NCI-H1092 (cell line): ENCODE data around the gene ADGRG1.
"Not testable (repeated sequence)": the region's sequence is repeated elsewhere in the genome, so short reads cannot be mapped to it uniquely, and the experiment has no call there.

Source experiments
- DNase-seq: peaks from one replicate; lab custom pipeline; 2025; lab: John Stamatoyannopoulos, UW

The ADGRG1 gene

DNA sequence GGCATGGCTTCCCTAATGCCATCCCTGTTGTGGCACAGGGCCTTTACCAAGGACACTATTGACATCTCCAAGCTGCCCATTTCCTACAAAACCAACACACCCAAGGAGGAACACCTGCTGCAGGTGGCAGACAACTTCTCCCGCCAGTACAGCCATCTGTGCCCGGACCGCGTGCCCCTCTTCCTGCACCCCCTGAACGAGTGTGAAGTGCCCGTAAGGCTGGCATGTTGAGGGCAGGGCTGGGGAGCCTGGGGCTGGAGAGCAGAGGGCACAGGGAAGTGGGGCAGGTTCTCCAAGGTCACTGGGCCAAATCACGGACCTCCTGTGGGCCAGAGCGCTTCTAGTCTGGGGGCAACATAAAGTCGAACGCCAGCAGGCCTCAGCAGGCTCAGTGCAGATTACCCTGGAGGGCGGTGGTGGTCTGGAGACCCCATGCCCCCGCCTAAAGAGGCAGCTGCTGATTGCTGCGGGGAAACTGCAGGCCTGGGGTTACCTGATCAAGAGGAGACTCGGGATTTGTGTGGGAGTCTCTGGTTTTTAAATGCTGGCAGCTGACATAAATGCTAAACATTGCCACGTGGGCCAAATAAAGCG lies 70.5 kb downstream of the ADGRG1 start:
- no peak for DNase-seq

DNA sequence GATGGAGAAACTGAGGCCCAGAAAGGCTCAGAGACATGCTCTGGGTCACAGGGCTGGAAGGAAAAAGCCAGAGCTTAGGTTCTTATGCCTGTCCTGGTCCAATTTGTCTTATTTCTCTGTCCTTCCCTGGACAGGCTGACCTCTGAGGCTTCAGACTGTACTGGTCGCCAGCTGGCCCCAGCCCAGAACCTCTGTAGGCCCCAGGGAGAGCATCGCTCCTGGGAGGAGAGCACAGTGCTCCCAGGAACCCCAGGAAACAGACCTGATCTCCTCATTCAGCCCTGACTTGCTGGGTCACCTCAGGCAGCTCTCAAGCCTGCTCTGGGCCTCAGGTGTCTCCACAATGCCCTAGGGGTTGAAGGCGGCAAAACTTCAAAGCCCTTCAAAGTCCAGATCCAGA lies 71.1 kb downstream of the ADGRG1 start:
- no peak for DNase-seq

DNA sequence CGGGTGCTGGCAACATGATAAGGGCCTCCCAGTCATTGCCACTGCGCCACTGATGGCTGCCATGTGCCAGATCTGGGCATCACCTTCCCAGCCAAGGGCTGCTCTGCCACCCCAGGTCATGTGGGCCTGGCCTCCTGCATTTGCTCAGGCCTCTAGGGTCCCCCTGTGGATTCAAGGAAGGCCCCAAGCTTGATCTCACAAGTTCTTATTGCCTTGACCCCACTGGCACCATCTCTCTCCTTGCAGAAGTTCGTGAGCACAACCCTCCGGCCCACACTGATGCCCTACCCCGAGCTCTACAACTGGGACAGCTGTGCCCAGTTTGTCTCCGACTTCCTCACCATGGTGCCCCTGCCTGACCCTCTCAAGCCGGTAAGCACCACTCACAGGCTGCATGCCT lies 71.5 kb downstream of the ADGRG1 start:
- no peak for DNase-seq

DNA sequence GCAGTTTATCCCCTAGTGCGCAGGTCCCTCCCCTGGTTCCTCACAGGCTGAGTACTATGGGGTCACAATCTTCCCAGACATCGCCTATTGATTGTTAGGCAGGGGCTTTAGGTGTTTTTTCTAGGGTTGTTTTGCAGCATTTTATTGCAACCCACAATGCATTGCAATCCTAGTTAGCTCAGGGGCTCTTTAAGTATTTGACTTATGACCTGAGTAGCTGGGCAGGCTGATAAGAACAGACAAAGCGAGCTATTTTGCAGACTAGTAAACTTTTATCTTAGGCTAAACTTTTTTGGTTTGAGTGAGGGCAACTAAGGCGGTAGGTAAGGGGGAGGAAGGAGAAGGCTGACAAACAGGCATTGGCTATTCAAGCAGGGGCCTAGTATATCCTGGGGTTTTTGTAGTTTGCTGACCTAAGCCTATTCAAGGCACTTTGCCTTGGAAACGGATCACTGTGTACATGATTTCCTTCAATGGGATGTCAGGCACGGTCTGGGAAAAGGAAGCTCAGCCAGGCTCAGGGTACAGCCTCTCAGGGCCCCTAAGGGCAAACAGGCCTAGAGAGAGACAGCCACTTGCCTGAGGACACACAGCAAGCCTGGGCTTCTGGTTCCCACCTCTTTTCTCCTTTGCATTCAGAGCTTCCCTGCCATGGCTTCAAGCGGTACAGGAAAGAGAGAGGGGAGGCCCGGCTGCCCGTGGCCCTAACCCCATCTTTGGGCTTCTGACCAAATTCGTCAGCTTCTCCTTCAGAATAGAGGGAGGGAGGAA lies 72.5 kb downstream of the ADGRG1 start:
- no peak for DNase-seq

DNA sequence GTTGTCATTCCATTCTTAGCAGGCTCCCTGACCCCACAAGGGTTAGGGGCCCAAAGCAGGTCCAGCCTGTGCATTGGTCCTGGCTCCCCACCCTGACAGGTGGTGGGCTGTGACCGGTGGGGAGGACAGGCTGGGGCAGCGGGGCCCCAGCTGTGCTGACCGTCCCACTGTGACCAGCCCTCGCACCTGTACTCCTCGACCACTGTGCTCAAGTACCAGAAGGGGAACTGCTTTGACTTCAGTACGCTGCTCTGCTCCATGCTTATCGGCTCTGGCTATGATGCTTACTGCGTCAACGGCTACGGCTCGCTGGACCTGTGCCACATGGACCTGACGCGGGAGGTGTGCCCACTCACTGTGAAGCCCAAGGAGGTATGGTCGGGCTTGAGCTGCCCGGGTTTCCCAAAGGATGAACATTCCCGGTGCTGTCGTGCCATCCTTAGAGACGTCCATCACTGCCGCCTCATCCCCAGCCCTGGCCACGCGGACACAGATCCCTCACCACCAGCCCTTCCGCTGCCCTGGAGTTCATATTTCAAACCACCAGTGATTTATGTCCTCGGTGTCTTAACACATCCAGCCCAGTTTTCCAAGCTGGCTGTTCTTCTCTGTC lies 73.4 kb downstream of the ADGRG1 start:
- DNase-seq, result no peak

DNA sequence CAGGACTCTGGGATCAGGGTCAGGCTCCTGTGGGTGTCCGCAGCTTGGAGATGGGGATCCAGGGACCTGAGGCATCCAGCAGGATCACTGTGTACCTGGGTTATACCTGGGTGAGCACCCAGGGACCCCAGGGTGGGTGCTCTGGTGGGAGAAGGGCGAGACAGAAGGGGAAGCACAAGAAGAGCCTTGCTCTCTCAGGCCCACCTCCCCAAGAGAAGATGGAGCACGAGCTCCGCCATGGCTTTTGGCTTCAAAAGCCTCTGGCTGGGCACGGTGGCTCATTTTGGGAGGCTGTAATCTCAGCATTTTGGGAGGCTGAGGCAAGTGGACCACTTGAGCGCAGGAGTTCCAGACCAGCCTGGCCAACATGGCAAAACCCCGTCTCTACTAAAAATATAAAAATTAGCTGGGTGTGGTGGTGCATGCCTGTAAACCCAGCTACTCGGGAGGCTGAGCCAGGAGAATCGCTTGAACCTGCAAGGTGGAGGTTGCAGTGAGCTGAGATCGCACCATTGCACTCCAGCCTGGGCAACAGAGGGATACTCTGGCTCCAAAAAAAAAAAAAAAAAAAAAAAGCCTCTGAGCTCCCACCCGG lies 75.1 kb downstream of the ADGRG1 start:
- DNase-seq, result no peak

DNA sequence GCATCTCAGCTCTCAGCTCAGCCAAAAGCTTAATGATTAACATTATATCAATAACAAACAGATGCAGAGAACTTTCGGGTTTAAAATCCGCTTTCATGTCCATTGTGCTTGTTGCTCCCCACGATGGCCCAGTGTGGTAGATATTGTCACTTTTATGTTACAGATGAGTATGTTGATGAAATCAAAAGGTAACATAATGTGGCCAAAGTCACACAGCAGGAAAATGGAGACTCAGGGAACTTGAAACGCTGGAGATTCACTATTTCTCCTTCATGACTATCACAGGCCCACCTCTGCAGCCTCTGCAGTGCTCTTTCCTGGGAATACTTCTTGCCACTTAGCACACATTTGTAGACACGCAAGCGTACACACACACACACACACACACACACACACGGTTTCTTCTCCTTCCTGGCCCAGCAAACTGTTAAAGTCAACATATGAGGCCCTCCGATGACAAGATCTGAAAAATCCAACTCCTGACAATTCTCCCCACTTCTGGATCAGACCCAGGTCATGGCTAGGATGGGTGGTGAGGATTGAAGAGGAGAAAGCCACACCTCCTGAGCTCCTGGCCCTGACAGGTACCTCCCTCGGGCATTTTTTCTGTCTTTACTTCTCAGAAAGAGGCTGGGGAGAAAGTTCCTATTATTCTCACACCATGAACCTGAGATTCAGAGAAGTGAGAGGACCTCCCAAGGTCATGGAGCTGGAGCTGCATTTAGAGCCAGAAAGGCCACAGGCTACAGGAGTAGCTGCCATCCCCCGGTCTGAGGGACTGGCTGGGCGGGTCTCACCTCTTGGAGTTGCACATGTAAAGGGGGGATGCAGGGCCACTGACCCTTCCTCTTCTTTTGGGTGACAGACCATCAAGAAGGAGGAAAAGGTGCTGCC lies 75.8 kb downstream of the ADGRG1 start:
- no peak for DNase-seq

DNA sequence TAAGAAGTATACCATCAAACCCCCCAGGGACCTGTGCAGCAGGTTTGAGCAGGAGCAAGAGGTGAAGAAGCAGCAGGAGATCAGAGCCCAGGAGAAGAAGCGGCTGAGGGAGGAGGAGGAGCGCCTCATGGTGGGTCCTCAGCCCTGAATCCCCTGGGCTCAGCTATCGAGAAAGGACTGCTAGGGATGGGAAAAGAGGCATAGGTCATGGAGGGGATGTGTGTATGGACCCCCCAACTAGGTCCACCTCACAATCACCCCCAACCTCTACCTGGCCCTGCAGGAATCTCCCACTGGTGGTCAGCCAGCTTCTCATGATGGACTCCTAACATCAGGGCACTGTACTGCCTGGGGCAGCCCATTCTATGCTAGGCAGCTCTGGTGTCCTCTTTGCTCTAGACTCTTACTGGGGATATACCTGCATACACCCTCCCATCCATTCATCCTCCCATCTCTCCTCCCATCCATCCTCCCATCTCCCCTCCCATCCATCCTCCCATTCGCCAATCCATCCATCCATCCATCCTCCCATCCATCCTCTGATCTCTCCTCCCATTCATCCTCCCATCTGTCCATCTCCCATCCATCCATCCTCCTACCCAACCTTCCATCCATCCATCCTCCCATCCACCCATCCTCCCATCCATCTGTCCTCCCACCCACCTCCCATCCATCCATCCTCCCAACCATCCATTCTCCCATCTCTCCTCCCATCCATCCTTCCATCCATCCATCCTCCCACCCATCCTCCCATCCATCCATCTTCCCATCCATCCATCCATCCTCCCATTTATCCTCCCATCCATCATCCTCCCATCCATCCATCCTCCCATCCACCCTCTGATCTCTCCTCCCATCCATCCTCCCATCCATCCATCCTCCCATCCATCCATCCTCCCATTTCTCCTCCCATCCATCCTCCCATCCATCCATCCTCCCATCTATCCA lies 76.7 kb downstream of the ADGRG1 start:
- no peak for DNase-seq

DNA sequence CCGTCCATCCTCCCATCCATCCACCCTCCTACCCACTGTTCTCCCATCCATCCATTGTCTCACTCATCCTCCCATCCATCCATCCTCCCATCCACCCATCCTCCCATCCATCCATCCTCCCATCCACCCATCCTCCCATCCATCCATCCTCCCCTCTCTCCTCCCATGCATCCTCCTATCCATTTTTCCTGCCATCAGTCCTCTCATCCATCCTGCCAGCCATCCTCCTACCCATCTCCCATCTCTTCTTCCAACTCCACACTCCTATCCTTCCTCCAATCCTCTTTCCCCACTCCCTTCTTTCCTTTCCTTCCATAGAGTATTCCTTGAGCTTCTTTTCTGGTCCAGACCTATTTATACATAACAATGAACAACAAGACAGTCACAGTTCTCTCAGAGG lies 78.3 kb downstream of the ADGRG1 start:
- no peak for DNase-seq

DNA sequence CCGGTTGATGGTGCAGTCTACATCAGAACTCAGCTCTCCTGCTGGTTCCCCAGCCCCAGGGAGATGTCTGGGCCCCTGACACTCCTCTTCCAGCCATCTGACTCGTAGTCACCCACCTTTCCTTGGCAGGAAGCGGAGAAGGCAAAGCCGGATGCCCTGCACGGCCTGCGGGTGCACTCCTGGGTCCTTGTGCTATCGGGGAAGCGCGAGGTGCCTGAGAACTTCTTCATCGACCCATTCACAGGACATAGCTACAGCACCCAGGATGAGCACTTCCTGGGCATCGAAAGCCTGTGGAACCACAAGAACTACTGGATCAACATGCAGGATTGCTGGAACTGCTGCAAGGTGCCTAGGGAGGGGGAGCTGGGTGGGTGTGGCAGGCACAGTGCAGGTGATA lies 78.9 kb downstream of the ADGRG1 start:
- DNase-seq, result no peak

DNA sequence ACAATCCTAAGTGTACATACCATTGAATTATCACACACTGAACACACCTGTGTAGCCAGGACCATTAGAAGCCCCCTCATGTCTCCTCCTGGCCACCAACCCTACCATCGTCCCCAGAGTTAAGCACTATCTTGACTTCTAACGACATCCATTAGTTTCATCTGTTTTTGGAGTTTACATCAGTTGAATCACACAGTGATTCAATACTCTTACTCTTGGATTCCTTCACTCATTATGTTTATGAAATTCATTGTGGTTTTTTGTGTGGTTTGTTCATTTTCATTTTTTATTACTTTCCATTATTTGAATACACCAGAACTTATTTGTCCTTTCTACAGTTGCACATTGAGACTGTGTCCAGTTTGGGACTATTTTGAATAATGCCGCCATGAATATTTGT lies 79.7 kb downstream of the ADGRG1 start:
- no peak for DNase-seq

DNA sequence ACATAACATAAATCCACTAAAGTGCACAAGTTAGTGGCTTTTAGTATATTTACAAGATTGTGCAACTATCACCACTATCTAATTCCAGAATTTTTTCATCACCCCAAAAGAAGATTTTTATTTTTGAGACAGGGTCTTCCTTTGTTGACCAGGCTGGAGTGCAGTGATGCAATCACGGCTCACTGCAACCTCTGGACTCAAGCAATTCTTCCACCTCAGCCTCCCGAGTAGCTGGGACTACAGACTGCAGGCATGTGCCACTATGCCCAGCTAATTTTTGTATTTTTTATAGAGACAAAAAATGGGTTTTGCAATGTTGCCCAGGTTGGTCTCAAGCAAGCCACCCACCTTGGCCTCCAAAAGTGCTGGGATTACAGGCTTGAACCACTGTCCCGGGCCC lies 81.2 kb downstream of the ADGRG1 start:
- DNase-seq, result no peak

DNA sequence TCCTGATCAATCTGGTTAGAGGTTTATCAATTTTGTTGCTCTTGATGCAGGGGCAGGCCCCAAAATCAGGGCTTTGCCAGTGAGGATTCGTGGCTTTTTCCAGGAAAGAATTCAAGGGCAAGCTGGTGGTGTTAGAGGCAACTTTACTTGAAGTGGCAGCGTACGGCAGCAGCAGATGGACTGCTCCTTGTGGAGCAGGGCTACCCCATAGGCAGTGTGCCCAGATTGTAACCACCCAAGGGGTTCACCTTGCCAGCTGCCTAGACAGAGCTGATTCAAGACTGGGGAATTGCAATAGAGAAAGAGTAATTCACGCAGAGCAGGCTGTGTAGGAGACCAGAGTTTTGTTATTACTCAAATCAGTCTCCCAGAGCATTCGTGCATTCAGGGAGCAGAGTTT lies 82.9 kb downstream of the ADGRG1 start:
- no peak for DNase-seq

DNA sequence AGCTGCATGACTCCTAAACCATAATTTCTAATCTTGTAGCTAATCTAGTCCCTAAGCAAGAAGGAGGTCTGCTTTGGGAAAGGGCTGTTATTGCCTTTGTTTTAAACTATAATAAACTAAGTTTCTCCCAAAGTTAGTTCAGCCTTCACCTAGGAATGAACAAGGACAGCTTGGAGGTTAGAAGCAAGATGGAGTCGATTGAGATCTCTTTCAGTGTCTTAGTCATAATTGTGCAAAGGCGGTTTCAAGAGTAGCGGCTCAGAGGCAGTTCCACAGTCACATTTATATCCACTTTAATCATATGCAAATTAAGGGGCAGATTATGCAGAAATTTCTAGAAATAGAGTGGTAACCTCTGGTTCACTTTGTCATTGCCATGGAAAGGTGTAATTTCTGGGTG lies 83.6 kb downstream of the ADGRG1 start:
- DNase-seq, result no peak

DNA sequence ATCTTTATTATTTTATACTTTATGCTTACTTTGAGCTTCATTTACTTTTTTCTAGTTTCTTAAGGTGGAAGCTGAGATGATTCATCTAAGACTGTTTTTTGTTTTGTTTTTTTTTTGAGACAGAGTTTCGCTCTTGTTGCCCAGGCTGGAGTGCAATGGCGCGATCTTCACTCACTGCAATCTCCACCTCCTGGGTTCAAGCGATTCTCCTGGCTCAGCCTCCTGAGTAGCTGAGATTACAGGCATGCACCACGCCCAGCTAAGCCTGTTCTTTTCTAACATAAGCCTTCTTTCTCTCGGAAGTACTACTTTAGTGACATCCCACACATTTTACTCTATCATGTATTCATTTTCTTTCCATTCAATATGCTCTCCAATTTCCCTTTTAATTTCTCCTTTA lies 84.1 kb downstream of the ADGRG1 start:
- not testable (repeated sequence) for DNase-seq

DNA sequence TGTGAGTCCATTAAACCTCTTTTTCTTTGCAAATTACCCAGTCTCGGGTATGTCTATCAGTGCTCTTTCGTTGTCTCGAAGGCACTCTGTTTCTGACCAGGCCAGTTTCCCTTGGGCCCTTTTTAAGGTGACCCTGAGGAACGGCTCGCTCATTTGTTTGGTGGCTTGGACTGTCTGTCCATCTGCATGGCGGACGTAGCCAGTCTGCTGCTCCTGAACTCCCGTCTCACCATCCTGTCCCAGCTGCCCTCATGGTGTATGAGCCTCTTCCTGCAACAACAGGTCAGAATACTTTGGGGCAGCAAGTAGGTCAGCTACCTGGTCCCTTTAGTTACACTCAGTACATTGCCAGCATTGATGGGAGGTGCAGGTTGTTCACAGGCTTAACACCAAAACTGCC lies 85.2 kb downstream of the ADGRG1 start:
- DNase-seq, result no peak

DNA sequence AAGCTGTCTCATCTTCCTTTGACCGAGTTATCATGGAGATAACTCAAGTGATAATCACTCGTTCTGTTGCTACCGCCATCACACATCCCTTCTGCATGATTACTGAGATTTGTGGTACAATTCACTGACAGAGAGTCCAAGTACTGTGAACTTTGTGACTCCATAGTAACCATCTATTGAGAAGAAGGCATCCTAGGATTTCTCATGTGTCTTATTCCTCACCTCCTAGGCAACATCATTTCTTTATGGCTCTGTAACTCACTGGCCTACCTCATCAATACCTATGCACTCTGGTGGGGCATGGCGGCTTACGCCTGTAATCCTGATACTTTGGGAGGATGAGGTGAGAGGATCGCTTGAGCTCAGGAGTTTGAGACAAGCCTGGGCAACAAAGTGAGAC lies 85.6 kb downstream of the ADGRG1 start:
- no peak for DNase-seq
